ENCODE measurements around the gene SPP2. TPM values are rescaled to one million over a fixed set of nuclear protein-coding genes. Genes with fewer than 3 reads are reported as not detected.
A peak's percentile ranks its signal among the peaks of the same experiment; 100 is the strongest.

SPP2 gene
- total RNA-seq, 5 donors from 2014 or later (not counting 1 experiment from before 2014, with no cell fraction given) = not detected

- no peaks in the 10 kb centered on the region for H3K27me3 Mint-ChIP-seq
- 33% methylated on average over 3 of the region's 10 CpGs for WGBS (ENCODE audit: insufficient coverage)
- no peaks in the 10 kb centered on the region for H3K36me3 Mint-ChIP-seq
- H3K4me1 Mint-ChIP-seq = peaks cover 36 to 49% (median 43%) of the 10 kb centered on the region in 3 donors
- POLR2A ChIA-PET = interaction anchor here (0.6 kb wide), 3 partner anchors 35 to 1186 kb away, joined by 3 read pairs; no protein-coding TSS in a partner anchor
- Histone ChIP-seq H3K4me3 (ENCODE audit: control insufficient read depth in 1 of 2, extremely low read depth in 1 of 2, low read length in 1 of 2) (peak overlapping the region in 1 of 2 donors; percentile 38), H3K36me3 (ENCODE audit: control insufficient read depth in 2 of 2, extremely low read depth in 1 of 2, insufficient read depth in 1 of 2, low read length in 1 of 2) (no peaks in the 10 kb centered on the region), H3K9me3 (no peaks in the 10 kb centered on the region), H3K27me3 (replicated peaks in 1 of 2; ENCODE audit: control insufficient read depth in 2 of 2, extremely low read depth in 1 of 2, insufficient read depth in 2 of 2, low read length in 1 of 2) (no peaks in the 10 kb centered on the region), H3K27ac (ENCODE audit: low read length) (peak overlapping the region; percentile 64), H3K4me1 (ENCODE audit: control insufficient read depth in 1 of 2, extremely low read depth in 1 of 2, insufficient read depth in 2 of 2, low read length in 2 of 2) (peaks cover 17 to 44% of the 10 kb centered on the region in 2 experiments)
- peak; percentile 70 to 83 (median 76) for ATAC-seq (replicated peaks in 1 of 4)
- H3K9me3 Mint-ChIP-seq = peaks cover 0 to 15% (median 0%) of the 10 kb centered on the region in 3 donors
- peak overlapping the region; percentile 76 to 83 (median 77) for H3K4me3 Mint-ChIP-seq
- CTCF ChIA-PET = interaction anchor here (0.6 kb wide), 2 partner anchors 37 to 108 kb away, joined by 5 read pairs; no protein-coding TSS in a partner anchor
- peak overlapping the region; percentile 68 to 92 for H3K27ac Mint-ChIP-seq
- peak in 10 of 35 experiments; percentile 3 to 61 (median 18) for DNase-seq
These were observed 25.0 kb upstream of the SPP2 start for GRCh38 chr2:234025466-234025865.

- Mint-ChIP-seq H3K4me1 (peaks cover 36 to 54% (median 48%) of the 10 kb centered on the region in 3 donors), H3K4me3 (peak overlapping the region; percentile 76 to 83 (median 77)), H3K9me3 (peaks cover 0 to 15% (median 0%) of the 10 kb centered on the region in 3 donors), H3K27ac (peak overlapping the region; percentile 68 to 92), H3K36me3 (no peaks in the 10 kb centered on the region), H3K27me3 (no peaks in the 10 kb centered on the region)
- ATAC-seq (replicated peaks in 1 of 4) = peak in 3 of 4 experiments; percentile 18 to 37 (median 26)
- no peak for DNase-seq
- peak overlapping the region in 1 of 2 donors; percentile 38 for H3K4me3 ChIP-seq (ENCODE audit: control insufficient read depth in 1 of 2, extremely low read depth in 1 of 2, low read length in 1 of 2)
- POLR2A ChIA-PET = interaction anchor here in 1 of 2 donors (0.6 kb wide), 3 partner anchors 36 to 1186 kb away, joined by 3 to 4 read pairs (median 3); no protein-coding TSS in a partner anchor
- 46% methylated on average over 4 of the region's 5 CpGs for WGBS (ENCODE audit: insufficient coverage)
- H3K9me3 ChIP-seq = no peaks in the 10 kb centered on the region
- H3K4me1 ChIP-seq (ENCODE audit: control insufficient read depth in 1 of 2, extremely low read depth in 1 of 2, insufficient read depth in 2 of 2, low read length in 2 of 2) = peaks cover 17 to 47% of the 10 kb centered on the region in 2 experiments
- H3K36me3 ChIP-seq (ENCODE audit: control insufficient read depth in 2 of 2, extremely low read depth in 1 of 2, insufficient read depth in 1 of 2, low read length in 1 of 2) = no peaks in the 10 kb centered on the region
- CTCF ChIA-PET = no interaction called here
- peak overlapping the region; percentile 64 for H3K27ac ChIP-seq (ENCODE audit: low read length)
- H3K27me3 ChIP-seq (replicated peaks in 1 of 2; ENCODE audit: control insufficient read depth in 2 of 2, extremely low read depth in 1 of 2, insufficient read depth in 2 of 2, low read length in 1 of 2) = no peaks in the 10 kb centered on the region
These were observed 24.6 kb upstream of the SPP2 start for GRCh38 chr2:234025891-234026401.

GRCh38 chr2:234026693-234027254 lies 23.7 kb upstream of the SPP2 start:
- peak overlapping the region; percentile 64 for H3K27ac ChIP-seq (ENCODE audit: low read length)
- POLR2A ChIA-PET = no interaction called here

GRCh38 chr2:234027641-234028040 lies 22.9 kb upstream of the SPP2 start:
- CTCF ChIA-PET = no interaction called here
- peak overlapping the region; percentile 64 for H3K27ac ChIP-seq (ENCODE audit: low read length)
- peaks cover 44 to 71% (median 65%) of the 10 kb centered on the region in 3 donors for H3K4me1 Mint-ChIP-seq

More at GRCh38 chr2:234026693-234027254, 23.7 kb upstream of the SPP2 start:
- Histone ChIP-seq H3K9me3 (no peaks in the 10 kb centered on the region), H3K36me3 (ENCODE audit: control insufficient read depth in 2 of 2, extremely low read depth in 1 of 2, insufficient read depth in 1 of 2, low read length in 1 of 2) (no peaks in the 10 kb centered on the region), H3K4me1 (ENCODE audit: control insufficient read depth in 1 of 2, extremely low read depth in 1 of 2, insufficient read depth in 2 of 2, low read length in 2 of 2) (peaks cover 17 to 56% of the 10 kb centered on the region in 2 experiments), H3K27me3 (replicated peaks in 1 of 2; ENCODE audit: control insufficient read depth in 2 of 2, extremely low read depth in 1 of 2, insufficient read depth in 2 of 2, low read length in 1 of 2) (no peaks in the 10 kb centered on the region), H3K4me3 (ENCODE audit: control insufficient read depth in 1 of 2, extremely low read depth in 1 of 2, low read length in 1 of 2) (no peak overlapping the region)
- Mint-ChIP-seq H3K27ac (peak overlapping the region; percentile 68 to 92), H3K4me1 (peaks cover 36 to 62% (median 56%) of the 10 kb centered on the region in 3 donors), H3K4me3 (peak overlapping the region; percentile 18 to 83 (median 77)), H3K9me3 (peaks cover 0 to 15% (median 0%) of the 10 kb centered on the region in 3 donors), H3K36me3 (no peaks in the 10 kb centered on the region), H3K27me3 (no peaks in the 10 kb centered on the region)
- CTCF ChIA-PET = no interaction called here
- DNase-seq = peak in 3 of 35 experiments; percentile 1 to 52 (median 26)
- ATAC-seq (replicated peaks in 1 of 4) = peak in 1 of 4 experiments; percentile 41
- WGBS (ENCODE audit: insufficient coverage) = 96% methylated on average over 4 of the region's 10 CpGs

GRCh38 chr2:234029150-234029733 lies 21.3 kb upstream of the SPP2 start:
- ATAC-seq (replicated peaks in 1 of 4) = no peak
- WGBS (ENCODE audit: insufficient coverage) = 100% methylated on average over 1 of the region's 4 CpGs
- H3K9me3 Mint-ChIP-seq = peaks cover 4 to 10% (median 10%) of the 10 kb centered on the region in 3 donors
- peaks cover 4% of the 10 kb centered on the region for H3K36me3 Mint-ChIP-seq
- H3K4me1 ChIP-seq (ENCODE audit: control insufficient read depth in 1 of 2, extremely low read depth in 1 of 2, insufficient read depth in 2 of 2, low read length in 2 of 2) = peaks cover 19 to 68% of the 10 kb centered on the region in 2 experiments
- H3K27me3 ChIP-seq (replicated peaks in 1 of 2; ENCODE audit: control insufficient read depth in 2 of 2, extremely low read depth in 1 of 2, insufficient read depth in 2 of 2, low read length in 1 of 2) = no peaks in the 10 kb centered on the region
- no peaks in the 10 kb centered on the region for H3K9me3 ChIP-seq
- no peak for DNase-seq
- POLR2A ChIA-PET = no interaction called here
- no peak overlapping the region for H3K27ac ChIP-seq (ENCODE audit: low read length)
- no peak overlapping the region for H3K4me3 ChIP-seq (ENCODE audit: control insufficient read depth in 1 of 2, extremely low read depth in 1 of 2, low read length in 1 of 2)
- CTCF ChIA-PET = interaction anchor here in 1 of 2 donors (1.0 kb wide), 2 partner anchors 11 to 473 kb away, joined by 3 read pairs; no protein-coding TSS in a partner anchor
- no peak overlapping the region for H3K4me3 Mint-ChIP-seq
- H3K4me1 Mint-ChIP-seq = peaks cover 45 to 72% (median 70%) of the 10 kb centered on the region in 3 donors
- no peak overlapping the region for H3K27ac Mint-ChIP-seq
- H3K27me3 Mint-ChIP-seq = peaks cover 0 to 2% of the 10 kb centered on the region in 2 donors
- no peaks in the 10 kb centered on the region for H3K36me3 ChIP-seq (ENCODE audit: control insufficient read depth in 2 of 2, extremely low read depth in 1 of 2, insufficient read depth in 1 of 2, low read length in 1 of 2)

More at GRCh38 chr2:234027641-234028040, 22.9 kb upstream of the SPP2 start:
- DNase-seq = no peak
- H3K4me1 ChIP-seq (ENCODE audit: control insufficient read depth in 1 of 2, extremely low read depth in 1 of 2, insufficient read depth in 2 of 2, low read length in 2 of 2) = peaks cover 19 to 60% of the 10 kb centered on the region in 2 experiments
- WGBS (ENCODE audit: insufficient coverage) = 67% methylated on average over 1 of the region's 1 CpG
- no peaks in the 10 kb centered on the region for H3K27me3 ChIP-seq (replicated peaks in 1 of 2; ENCODE audit: control insufficient read depth in 2 of 2, extremely low read depth in 1 of 2, insufficient read depth in 2 of 2, low read length in 1 of 2)
- Mint-ChIP-seq H3K27ac (peak overlapping the region; percentile 68 to 92), H3K9me3 (peaks cover 0 to 12% (median 5%) of the 10 kb centered on the region in 3 donors), H3K27me3 (no peaks in the 10 kb centered on the region), H3K4me3 (peak overlapping the region in 1 of 3 donors; percentile 83), H3K36me3 (no peaks in the 10 kb centered on the region)
- ATAC-seq (replicated peaks in 1 of 4) = no peak
- H3K36me3 ChIP-seq (ENCODE audit: control insufficient read depth in 2 of 2, extremely low read depth in 1 of 2, insufficient read depth in 1 of 2, low read length in 1 of 2) = no peaks in the 10 kb centered on the region
- no peak overlapping the region for H3K4me3 ChIP-seq (ENCODE audit: control insufficient read depth in 1 of 2, extremely low read depth in 1 of 2, low read length in 1 of 2)
- POLR2A ChIA-PET = interaction anchor here in 1 of 2 donors (0.7 kb wide), 1 partner anchor 893 kb away, joined by 3 read pairs; no protein-coding TSS in a partner anchor
- H3K9me3 ChIP-seq = no peaks in the 10 kb centered on the region

- H3K9me3 ChIP-seq = no peaks in the 10 kb centered on the region
- peaks cover 14 to 50% of the 10 kb centered on the region in 2 experiments for H3K4me1 ChIP-seq (ENCODE audit: control insufficient read depth in 1 of 2, extremely low read depth in 1 of 2, insufficient read depth in 2 of 2, low read length in 2 of 2)
- Mint-ChIP-seq H3K4me1 (peaks cover 33 to 58% (median 57%) of the 10 kb centered on the region in 3 donors), H3K9me3 (peaks cover 8 to 19% (median 10%) of the 10 kb centered on the region in 3 donors), H3K27me3 (peaks cover 2 to 4% of the 10 kb centered on the region in 2 donors), H3K27ac (peak overlapping the region; percentile 62 to 82), H3K4me3 (no peak overlapping the region), H3K36me3 (peaks cover 4% of the 10 kb centered on the region)
- no peaks in the 10 kb centered on the region for H3K36me3 ChIP-seq (ENCODE audit: control insufficient read depth in 2 of 2, extremely low read depth in 1 of 2, insufficient read depth in 1 of 2, low read length in 1 of 2)
- H3K27me3 ChIP-seq (replicated peaks in 1 of 2; ENCODE audit: control insufficient read depth in 2 of 2, extremely low read depth in 1 of 2, insufficient read depth in 2 of 2, low read length in 1 of 2) = peaks cover 0 to 4% of the 10 kb centered on the region in 2 experiments
- H3K27ac ChIP-seq (ENCODE audit: low read length) = no peak overlapping the region
- CTCF ChIA-PET = interaction anchor here in 1 of 2 donors (0.6 kb wide), 1 partner anchor 9 kb away, joined by 3 read pairs; no protein-coding TSS in a partner anchor
- WGBS (ENCODE audit: insufficient coverage) = no CpG with 5 or more reads among the region's 2 CpGs
- H3K4me3 ChIP-seq (ENCODE audit: control insufficient read depth in 1 of 2, extremely low read depth in 1 of 2, low read length in 1 of 2) = no peak overlapping the region
- POLR2A ChIA-PET = no interaction called here
- DNase-seq (no peak), ATAC-seq (replicated peaks in 1 of 4) (no peak)
These were observed 19.3 kb upstream of the SPP2 start for GRCh38 chr2:234031207-234031606.
